Ascending aorta (tissue), 2 donors: ENCODE results near the gene KRTAP10-3. TPM values are rescaled to one million over a fixed set of nuclear protein-coding genes. Genes with fewer than 3 reads are reported as not detected.

Experiments used
- DNase-seq, 2 donors: peaks; one replicate each; pipeline ENCODE4 v3.0.0-alpha.2; 2019; ENCODE audit warnings: low spot score in 2 of 2
- H3K27ac ChIP-seq, 2 donors: fragments of 200-600 bp; sonication (generic); one replicate each; pipeline ENCODE4 v1.5.1; 2016 to 2017; ENCODE audit warnings: mild to moderate bottlenecking in 1 of 2
- H3K27me3 ChIP-seq: fragments of 200-600 bp; sonication (generic); one replicate; pipeline ENCODE4 v1.5.1; 2017
- H3K36me3 ChIP-seq, 2 donors: fragments of 200-600 bp; sonication (generic); one replicate each; pipeline ENCODE4 v1.5.1; 2016
- H3K4me1 ChIP-seq, 2 donors: fragments of 200-600 bp; sonication (generic); one replicate each; pipeline ENCODE4 v1.5.1; 2016 to 2017; ENCODE audit warnings: mild to moderate bottlenecking in 1 of 2
- H3K4me3 ChIP-seq, 2 donors: fragments of 200-600 bp; sonication (generic); one replicate each; pipeline ENCODE4 v1.5.1; 2016 to 2017; ENCODE audit warnings: mild to moderate bottlenecking in 1 of 2
- H3K9me3 ChIP-seq, 2 donors: fragments of 200-600 bp; sonication (generic); one replicate each; pipeline ENCODE4 v1.5.1; 2016
- CTCF ChIP-seq, 3 experiments: fragments of 200-600 bp in 2 of 3; fragments of 450-650 bp in 1 of 3; sonication (generic) in 2 of 3; IDR thresholded peaks; one replicate each; pipeline ENCODE4 v1.5.1; 2016 to 2019; ENCODE audit warnings: antibody characterized with exemption in 3 of 3, mild to moderate bottlenecking in 1 of 3, moderate library complexity in 1 of 3
- intact Hi-C: fragments of 100-400 bp; cut with DNase I; formaldehyde crosslinking; loops from one replicate; pipeline ENCODE4 v1.15.1; 2023
- total RNA-seq: library from RNA; depleted of rRNA; stranded (reverse); fragments of >200 nt; gene quantifications from one replicate; pipeline ENCODE4 v1.1.0, GENCODE V29; 2016

Gene KRTAP10-3
- total RNA-seq, 1 donor from 2014 or later: not detected

- Histone ChIP-seq H3K4me1 (no peaks in the 10 kb centered on the region), H3K27ac (no peak overlapping the region), H3K36me3 (no peaks in the 10 kb centered on the region), H3K27me3 (no peaks in the 10 kb centered on the region), H3K9me3 (no peaks in the 10 kb centered on the region), H3K4me3 (no peak overlapping the region)
- intact Hi-C loops: no loop called here
- no peak for DNase-seq
- no peak for TF ChIP-seq CTCF (IDR thresholded peaks at IDR 0.05)
Measured at GRCh38 chr21:44508711-44509445, 49.7 kb downstream of the KRTAP10-3 start.

- Histone ChIP-seq H3K36me3 (no peaks in the 10 kb centered on the region), H3K9me3 (no peaks in the 10 kb centered on the region), H3K4me3 (no peak overlapping the region), H3K4me1 (no peaks in the 10 kb centered on the region), H3K27ac (no peak overlapping the region), H3K27me3 (no peaks in the 10 kb centered on the region)
- intact Hi-C loops: no loop called here
- DNase-seq: no peak
- TF ChIP-seq CTCF (IDR thresholded peaks at IDR 0.05): no peak
Measured at GRCh38 chr21:44508426-44508710, 50.2 kb downstream of the KRTAP10-3 start.

Other genes starting within 250 kb of the KRTAP10-3 start
- 68.5 TPM for gene CFAP410, start 219.4 kb downstream of the KRTAP10-3 start, total RNA-seq
- gene TRPM2, start 205.2 kb downstream of the KRTAP10-3 start, total RNA-seq: 0.43 TPM
- gene LRRC3, start 103.3 kb downstream of the KRTAP10-3 start, total RNA-seq: 2.2 TPM
- not detected for gene KRTAP10-1, start 18.6 kb downstream of the KRTAP10-3 start, total RNA-seq
- gene KRTAP10-2, start 7.3 kb downstream of the KRTAP10-3 start, total RNA-seq: not detected
- not detected for gene KRTAP10-4, start 14.9 kb upstream of the KRTAP10-3 start, total RNA-seq
- gene KRTAP10-5, start 21.8 kb upstream of the KRTAP10-3 start, total RNA-seq: not detected
- not detected for gene KRTAP10-6, start 33.7 kb upstream of the KRTAP10-3 start, total RNA-seq
- not detected for gene KRTAP10-7, start 41.8 kb upstream of the KRTAP10-3 start, total RNA-seq
- not detected for gene KRTAP10-8, start 53.3 kb upstream of the KRTAP10-3 start, total RNA-seq
- not detected for gene KRTAP10-9, start 68.3 kb upstream of the KRTAP10-3 start, total RNA-seq
- gene KRTAP10-10, start 78.6 kb upstream of the KRTAP10-3 start, total RNA-seq: not detected
- not detected for gene KRTAP10-11, start 87.6 kb upstream of the KRTAP10-3 start, total RNA-seq
- not detected for gene KRTAP12-4, start 95.9 kb upstream of the KRTAP10-3 start, total RNA-seq
- not detected for gene KRTAP12-3, start 99.1 kb upstream of the KRTAP10-3 start, total RNA-seq
- not detected for gene KRTAP12-2, start 108.1 kb upstream of the KRTAP10-3 start, total RNA-seq
- gene KRTAP12-1, start 123.4 kb upstream of the KRTAP10-3 start, total RNA-seq: not detected
- not detected for gene KRTAP10-12, start 138.4 kb upstream of the KRTAP10-3 start, total RNA-seq
- gene TSPEAR, start 152.8 kb upstream of the KRTAP10-3 start, total RNA-seq: not detected
- gene UBE2G2, start 243.0 kb upstream of the KRTAP10-3 start, total RNA-seq: 58.1 TPM